ENCODE measurements around the gene CAPRIN2.

The CAPRIN2 gene

DNA sequence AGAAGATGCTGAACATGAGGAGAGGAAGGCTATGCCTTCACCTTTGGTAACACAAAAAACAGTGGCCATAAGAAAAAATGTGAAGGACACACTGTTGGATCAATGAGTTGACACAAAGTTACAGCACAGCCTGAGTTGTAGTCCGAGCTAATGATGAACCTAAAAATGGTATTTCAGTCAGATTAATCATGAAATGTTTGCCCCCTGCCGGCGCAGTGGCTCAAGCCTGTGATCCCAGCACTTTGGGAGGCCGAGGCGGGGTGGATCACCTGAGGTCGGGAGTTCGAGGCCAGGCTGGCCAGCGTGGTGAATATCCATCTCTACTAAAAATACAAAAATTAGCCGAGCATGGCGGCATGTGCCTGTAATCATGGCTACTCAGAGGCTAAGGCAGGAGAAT is 1.3 kb upstream of the CAPRIN2 start:
- peak overlapping the region; percentile 93; the same call in 1 of the 2 replicates for H3K4me3 ChIP-seq (ENCODE audit: low read length)

DNA sequence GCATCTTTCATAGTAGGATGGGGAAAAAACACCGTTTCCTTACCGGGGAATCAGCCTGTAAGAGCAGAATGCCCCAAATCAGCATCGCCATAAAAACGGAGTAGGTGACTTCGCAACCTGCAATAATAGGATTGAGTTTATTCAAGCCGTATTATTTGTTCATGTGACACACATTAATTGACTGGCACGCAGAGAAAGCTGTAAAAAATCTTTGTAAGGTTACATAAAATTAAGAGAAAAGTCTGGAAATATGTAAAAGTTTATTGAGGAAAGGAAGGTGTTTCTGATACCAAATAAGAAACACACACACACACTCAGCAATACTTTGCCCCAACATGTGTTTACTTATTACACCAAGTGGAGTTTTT is 628 bp upstream of the CAPRIN2 start:
- H3K9ac ChIP-seq (ENCODE audit: low read depth, low read length) = peak overlapping the region; percentile 83; the same call in 1 of the 2 replicates
- peaks cover 11% of the 10 kb centered on the region for H3K36me3 ChIP-seq (ENCODE audit: insufficient read depth, low read depth, low read length)
- H3K27ac ChIP-seq (ENCODE audit: low read length) = peak overlapping the region; percentile 45
- H3K4me1 ChIP-seq (ENCODE audit: insufficient read depth, low read length) = peaks cover 17% of the 10 kb centered on the region
- no peaks in the 10 kb centered on the region for H3K9me3 ChIP-seq (ENCODE audit: insufficient read depth, low read depth, low read length)
- no peaks in the 10 kb centered on the region for H3K27me3 ChIP-seq (ENCODE audit: insufficient read depth, low read length)
- peak overlapping the region; percentile 93 for H3K4me3 ChIP-seq (ENCODE audit: low read length)

More for the DNA sequence above, 1.3 kb upstream of the CAPRIN2 start:
- no peak overlapping the region for H3K27ac ChIP-seq (ENCODE audit: low read length)
- H3K4me1 ChIP-seq (ENCODE audit: insufficient read depth, low read length) = peaks cover 14% of the 10 kb centered on the region
- no peaks in the 10 kb centered on the region for H3K27me3 ChIP-seq (ENCODE audit: insufficient read depth, low read length)
- H3K36me3 ChIP-seq (ENCODE audit: insufficient read depth, low read depth, low read length) = peaks cover 4% of the 10 kb centered on the region
- peak overlapping the region; percentile 83; the same call in 1 of the 2 replicates for H3K9ac ChIP-seq (ENCODE audit: low read depth, low read length)
- H3K9me3 ChIP-seq (ENCODE audit: insufficient read depth, low read depth, low read length) = 0 out of 2 replicates have a peak, but pooled peaks cover 3% of the 10 kb centered on the region

DNA sequence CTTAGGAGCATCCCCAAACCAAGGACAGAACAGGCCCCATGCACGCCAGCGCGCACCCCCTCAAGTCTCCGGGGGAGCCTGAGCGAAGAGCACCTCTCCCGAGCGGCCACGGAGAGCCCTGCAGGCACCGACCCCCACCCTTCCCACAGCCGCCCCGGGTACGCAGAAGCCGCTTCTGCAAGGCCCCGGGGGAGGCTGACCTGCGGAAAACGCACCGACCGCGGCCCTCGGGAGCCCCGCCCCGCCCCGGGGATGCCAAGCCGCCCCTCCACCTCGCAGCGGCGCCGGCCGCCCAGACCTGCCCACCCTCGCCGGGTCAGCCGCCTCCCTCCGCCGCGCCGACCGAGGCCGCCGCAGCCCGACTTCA is 385 bp downstream of the CAPRIN2 start:
- Histone ChIP-seq H3K9me3 (ENCODE audit: insufficient read depth, low read depth, low read length) (no peaks in the 10 kb centered on the region), H3K27me3 (ENCODE audit: insufficient read depth, low read length) (no peaks in the 10 kb centered on the region), H3K9ac (ENCODE audit: low read depth, low read length) (peak overlapping the region; percentile 86; the same call in 1 of the 2 replicates), H3K27ac (ENCODE audit: low read length) (peak overlapping the region; percentile 39), H3K36me3 (ENCODE audit: insufficient read depth, low read depth, low read length) (peaks cover 21% of the 10 kb centered on the region), H3K4me1 (ENCODE audit: insufficient read depth, low read length) (peaks cover 17% of the 10 kb centered on the region), H3K4me3 (ENCODE audit: low read length) (peak overlapping the region; percentile 93)

DNA sequence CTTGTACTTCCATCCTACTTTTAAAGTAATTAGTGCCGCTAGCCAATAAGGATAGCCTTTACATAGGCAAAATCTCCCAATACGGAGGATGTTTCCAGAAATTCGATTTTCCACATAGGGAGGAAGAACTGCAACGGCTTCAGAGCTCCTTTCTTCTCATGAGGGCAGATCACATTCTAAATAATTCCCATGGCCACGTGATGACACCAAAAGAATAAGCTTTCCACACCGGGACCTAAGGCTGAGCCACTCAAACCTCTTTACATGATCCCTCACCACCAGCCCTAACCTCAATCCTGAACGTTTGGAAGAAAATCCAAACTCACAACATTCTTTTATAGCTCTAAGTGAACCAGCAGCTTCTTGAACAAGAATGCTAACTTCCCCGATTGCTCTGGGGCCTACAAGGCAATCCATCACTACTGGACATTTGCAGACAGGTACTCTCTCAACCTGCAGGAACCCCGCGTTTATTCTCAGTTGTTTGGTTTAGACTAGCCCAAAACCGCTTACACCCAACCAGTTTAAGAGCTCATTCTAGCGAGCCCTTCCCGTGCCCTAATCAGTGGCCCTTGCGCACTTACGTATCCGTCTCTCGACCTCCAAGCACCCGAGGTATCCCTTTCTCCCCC is 884 bp downstream of the CAPRIN2 start:
- H3K27me3 ChIP-seq (ENCODE audit: insufficient read depth, low read length) = no peaks in the 10 kb centered on the region
- H3K9ac ChIP-seq (ENCODE audit: low read depth, low read length) = peak overlapping the region; percentile 86; the same call in 1 of the 2 replicates
- H3K4me1 ChIP-seq (ENCODE audit: insufficient read depth, low read length) = peaks cover 19% of the 10 kb centered on the region
- H3K36me3 ChIP-seq (ENCODE audit: insufficient read depth, low read depth, low read length) = peaks cover 26% of the 10 kb centered on the region
- no peaks in the 10 kb centered on the region for H3K9me3 ChIP-seq (ENCODE audit: insufficient read depth, low read depth, low read length)
- H3K4me3 ChIP-seq (ENCODE audit: low read length) = peak overlapping the region; percentile 93
- H3K27ac ChIP-seq (ENCODE audit: low read length) = peak overlapping the region; percentile 39

DNA sequence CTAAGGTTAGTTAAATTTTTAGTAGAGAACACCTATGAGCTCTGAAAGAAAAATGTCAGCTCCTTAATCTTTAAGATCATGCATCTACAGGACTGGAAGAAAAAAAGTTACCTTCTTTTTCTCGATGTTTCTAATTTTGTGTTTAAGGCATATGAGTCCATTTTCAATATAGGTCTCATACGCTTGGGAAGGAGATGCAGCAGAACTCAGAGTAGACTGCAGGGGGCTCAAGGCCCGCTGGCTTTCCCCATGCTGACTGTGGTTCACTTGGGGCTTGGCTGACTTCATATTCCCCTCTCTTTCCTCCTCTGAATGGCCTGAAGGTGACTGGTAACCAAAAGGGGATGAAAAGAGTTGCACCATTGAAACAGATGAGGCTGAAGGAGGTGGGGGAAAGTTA is 1.5 kb downstream of the CAPRIN2 start:
- Histone ChIP-seq H3K4me1 (ENCODE audit: insufficient read depth, low read length) (peaks cover 19% of the 10 kb centered on the region), H3K27ac (ENCODE audit: low read length) (no peak overlapping the region), H3K4me3 (ENCODE audit: low read length) (peak overlapping the region; percentile 93), H3K27me3 (ENCODE audit: insufficient read depth, low read length) (no peaks in the 10 kb centered on the region), H3K36me3 (ENCODE audit: insufficient read depth, low read depth, low read length) (peaks cover 33% of the 10 kb centered on the region), H3K9ac (ENCODE audit: low read depth, low read length) (peak overlapping the region; percentile 86; the same call in 1 of the 2 replicates), H3K9me3 (ENCODE audit: insufficient read depth, low read depth, low read length) (no peaks in the 10 kb centered on the region)

DNA sequence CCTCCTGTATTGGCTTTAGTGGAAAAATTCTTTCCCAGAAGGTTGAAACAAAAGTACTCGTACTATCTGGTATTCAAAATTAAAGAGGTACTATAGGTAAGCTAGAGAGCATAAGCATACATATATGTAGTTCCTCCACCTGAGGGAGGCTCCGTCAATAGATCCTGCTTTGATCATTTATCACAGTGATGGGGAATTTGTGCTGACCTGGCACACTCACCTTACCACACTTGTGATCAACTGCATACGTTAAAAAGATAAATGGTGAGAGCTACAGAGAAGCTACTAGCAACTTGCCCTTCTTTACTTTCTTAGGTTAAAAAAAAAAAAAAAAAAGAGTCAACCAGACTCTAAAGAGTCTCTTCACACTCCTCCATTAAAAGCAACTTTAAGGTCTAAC is 2.5 kb downstream of the CAPRIN2 start:
- peak overlapping the region; percentile 86; the same call in 1 of the 2 replicates for H3K9ac ChIP-seq (ENCODE audit: low read depth, low read length)
- H3K4me1 ChIP-seq (ENCODE audit: insufficient read depth, low read length) = peaks cover 19% of the 10 kb centered on the region
- H3K36me3 ChIP-seq (ENCODE audit: insufficient read depth, low read depth, low read length) = peaks cover 41% of the 10 kb centered on the region
- H3K9me3 ChIP-seq (ENCODE audit: insufficient read depth, low read depth, low read length) = no peaks in the 10 kb centered on the region
- peak overlapping the region; percentile 93 for H3K4me3 ChIP-seq (ENCODE audit: low read length)
- no peaks in the 10 kb centered on the region for H3K27me3 ChIP-seq (ENCODE audit: insufficient read depth, low read length)
- H3K27ac ChIP-seq (ENCODE audit: low read length) = no peak overlapping the region

DNA sequence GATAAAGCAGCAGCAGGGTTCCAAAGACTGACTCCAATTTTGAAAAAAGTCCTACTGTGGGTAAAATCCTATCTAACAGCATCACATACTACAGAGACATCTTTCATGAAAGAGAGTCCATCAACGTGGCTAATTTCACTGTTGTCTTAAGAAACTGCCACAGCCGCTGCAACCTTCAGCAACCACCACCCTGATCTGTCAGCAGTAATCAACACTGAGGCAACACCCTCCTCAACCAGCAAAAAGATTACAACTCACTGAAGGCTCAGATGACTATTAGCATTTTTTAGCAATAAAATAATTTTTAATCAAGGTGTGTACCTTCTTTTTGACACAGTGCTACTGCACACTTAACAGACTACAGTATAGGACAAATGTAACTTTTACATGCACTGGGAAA is 6.6 kb downstream of the CAPRIN2 start:
- H3K36me3 ChIP-seq (ENCODE audit: insufficient read depth, low read depth, low read length) = peaks cover 63% of the 10 kb centered on the region
- H3K4me3 ChIP-seq (ENCODE audit: low read length) = no peak overlapping the region
- H3K4me1 ChIP-seq (ENCODE audit: insufficient read depth, low read length) = peaks cover 27% of the 10 kb centered on the region
- no peaks in the 10 kb centered on the region for H3K9me3 ChIP-seq (ENCODE audit: insufficient read depth, low read depth, low read length)
- no peak overlapping the region for H3K27ac ChIP-seq (ENCODE audit: low read length)
- H3K27me3 ChIP-seq (ENCODE audit: insufficient read depth, low read length) = no peaks in the 10 kb centered on the region
- H3K9ac ChIP-seq (ENCODE audit: low read depth, low read length) = no peak overlapping the region

DNA sequence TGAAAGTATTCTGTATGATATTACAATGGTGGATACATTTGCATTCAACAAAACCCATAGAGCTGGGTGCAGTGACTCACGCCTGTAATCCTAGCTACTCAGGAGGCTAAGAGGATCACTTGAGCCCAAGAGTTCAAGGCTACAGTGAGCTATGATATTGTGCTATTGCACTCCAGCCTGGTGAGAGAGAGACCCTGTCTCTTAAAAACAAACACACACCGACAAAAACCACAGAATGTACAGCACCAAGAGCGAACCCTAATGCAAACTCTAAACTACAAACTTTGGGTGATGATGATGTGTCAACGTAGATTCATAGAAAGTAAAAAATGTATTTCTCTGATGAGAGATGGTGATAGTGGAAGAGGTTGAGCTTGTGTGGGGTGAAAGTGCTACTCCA is 8.6 kb downstream of the CAPRIN2 start:
- H3K4me3 ChIP-seq (ENCODE audit: low read length) = no peak overlapping the region
- H3K4me1 ChIP-seq (ENCODE audit: insufficient read depth, low read length) = peaks cover 19% of the 10 kb centered on the region
- no peaks in the 10 kb centered on the region for H3K9me3 ChIP-seq (ENCODE audit: insufficient read depth, low read depth, low read length)
- H3K27ac ChIP-seq (ENCODE audit: low read length) = no peak overlapping the region
- no peak overlapping the region for H3K9ac ChIP-seq (ENCODE audit: low read depth, low read length)
- no peaks in the 10 kb centered on the region for H3K27me3 ChIP-seq (ENCODE audit: insufficient read depth, low read length)
- peaks cover 79% of the 10 kb centered on the region for H3K36me3 ChIP-seq (ENCODE audit: insufficient read depth, low read depth, low read length)

DNA sequence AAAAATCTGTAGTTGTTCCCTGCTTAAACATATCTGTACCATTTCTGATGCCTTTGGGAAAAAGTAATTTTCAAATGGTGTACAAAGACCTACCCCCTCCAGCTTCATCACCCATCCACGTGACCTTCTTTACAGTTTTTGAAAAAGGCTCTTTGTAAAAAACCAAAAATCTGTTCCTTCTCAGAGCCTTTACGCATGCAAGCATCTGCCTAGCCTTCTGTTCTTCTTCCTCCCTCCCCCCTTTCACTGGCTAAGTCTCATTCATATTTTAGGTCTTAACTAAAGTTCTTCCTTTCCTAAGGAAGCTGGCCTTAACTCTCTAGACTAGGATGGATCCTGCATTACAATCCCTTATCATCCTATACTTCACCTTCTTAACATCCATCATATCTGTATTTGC is 10.4 kb downstream of the CAPRIN2 start:
- H3K9me3 ChIP-seq (ENCODE audit: insufficient read depth, low read depth, low read length) = no peaks in the 10 kb centered on the region
- H3K36me3 ChIP-seq (ENCODE audit: insufficient read depth, low read depth, low read length) = peaks cover 78% of the 10 kb centered on the region
- H3K27ac ChIP-seq (ENCODE audit: low read length) = no peak overlapping the region
- no peaks in the 10 kb centered on the region for H3K27me3 ChIP-seq (ENCODE audit: insufficient read depth, low read length)
- H3K4me3 ChIP-seq (ENCODE audit: low read length) = no peak overlapping the region
- no peak overlapping the region for H3K9ac ChIP-seq (ENCODE audit: low read depth, low read length)
- peaks cover 15% of the 10 kb centered on the region for H3K4me1 ChIP-seq (ENCODE audit: insufficient read depth, low read length)

DNA sequence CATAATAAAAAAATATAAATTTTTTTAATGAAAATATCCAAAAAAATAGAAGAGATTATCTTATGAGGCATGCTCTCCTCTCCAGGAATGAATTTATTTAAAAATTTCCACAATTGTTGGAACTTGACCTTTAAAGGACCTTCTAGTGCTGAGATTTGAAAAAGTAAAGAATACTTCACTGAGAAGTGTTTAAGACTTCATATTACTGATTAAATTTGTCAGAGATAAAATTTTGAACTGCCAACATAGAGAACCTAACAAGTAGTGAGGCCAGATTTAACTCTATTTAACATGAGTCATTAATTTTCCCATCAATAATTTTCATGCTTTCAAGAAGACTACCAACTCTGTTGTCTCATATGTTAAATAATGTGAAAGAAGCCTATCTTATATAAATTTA is 14.5 kb downstream of the CAPRIN2 start:
- H3K27me3 ChIP-seq (ENCODE audit: insufficient read depth, low read length) = no peaks in the 10 kb centered on the region
- no peak overlapping the region for H3K4me3 ChIP-seq (ENCODE audit: low read length)
- peaks cover 12% of the 10 kb centered on the region for H3K4me1 ChIP-seq (ENCODE audit: insufficient read depth, low read length)
- H3K36me3 ChIP-seq (ENCODE audit: insufficient read depth, low read depth, low read length) = peaks cover 78% of the 10 kb centered on the region
- H3K9ac ChIP-seq (ENCODE audit: low read depth, low read length) = no peak overlapping the region
- H3K9me3 ChIP-seq (ENCODE audit: insufficient read depth, low read depth, low read length) = no peaks in the 10 kb centered on the region
- H3K27ac ChIP-seq (ENCODE audit: low read length) = no peak overlapping the region

DNA sequence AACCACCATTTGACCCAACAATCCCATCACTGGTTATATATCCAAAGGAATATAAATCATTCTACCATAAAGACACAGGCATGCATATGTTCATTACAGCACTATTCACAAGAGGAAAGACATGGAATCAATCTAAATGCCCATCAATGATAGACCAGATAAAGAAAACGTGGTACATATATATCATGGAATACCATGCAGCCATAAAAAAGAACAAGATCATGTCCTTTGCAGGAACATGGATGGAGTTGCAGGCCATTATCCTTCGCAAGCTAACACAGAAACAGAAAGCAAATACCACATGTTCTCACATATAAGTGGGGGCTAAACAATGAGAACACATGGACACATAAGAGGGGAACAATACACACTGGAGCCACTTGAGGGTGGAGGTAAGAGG is 15.7 kb downstream of the CAPRIN2 start:
- no peaks in the 10 kb centered on the region for H3K9me3 ChIP-seq (ENCODE audit: insufficient read depth, low read depth, low read length)
- H3K27ac ChIP-seq (ENCODE audit: low read length) = no peak overlapping the region
- H3K9ac ChIP-seq (ENCODE audit: low read depth, low read length) = no peak overlapping the region
- H3K4me1 ChIP-seq (ENCODE audit: insufficient read depth, low read length) = peaks cover 6% of the 10 kb centered on the region; the same call in 1 of the 2 replicates
- H3K27me3 ChIP-seq (ENCODE audit: insufficient read depth, low read length) = no peaks in the 10 kb centered on the region
- H3K4me3 ChIP-seq (ENCODE audit: low read length) = no peak overlapping the region
- peaks cover 91% of the 10 kb centered on the region for H3K36me3 ChIP-seq (ENCODE audit: insufficient read depth, low read depth, low read length)

DNA sequence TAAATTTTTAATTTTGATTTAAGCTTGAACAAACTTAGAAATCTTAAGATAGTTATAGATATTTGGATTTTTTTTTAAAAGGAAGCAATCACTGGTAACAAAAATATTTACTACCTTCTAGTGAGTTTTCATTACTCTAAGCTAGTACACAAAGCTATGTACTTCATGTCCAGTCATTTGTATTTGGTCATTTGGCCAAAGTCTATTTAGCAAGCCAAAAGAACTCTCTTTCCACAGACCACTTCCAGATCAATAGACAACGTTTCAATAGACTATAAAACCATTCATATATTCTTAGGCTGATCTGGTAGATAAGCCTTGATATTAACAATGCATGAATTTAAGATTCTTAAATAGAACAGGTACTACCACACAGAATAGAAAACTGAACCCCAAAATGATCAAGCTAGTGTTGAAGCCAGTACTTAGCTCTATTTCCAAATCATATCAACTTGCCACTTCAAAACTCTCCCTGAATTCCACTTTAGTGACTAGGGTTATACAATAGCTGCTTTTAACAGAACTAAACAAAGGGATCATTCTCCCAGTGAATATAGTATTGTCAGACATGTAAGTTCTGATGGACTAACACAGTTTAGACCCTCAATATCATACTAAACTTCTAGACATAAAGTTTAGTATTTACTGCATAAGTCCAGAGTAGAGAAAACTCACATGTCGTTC is 21.7 kb downstream of the CAPRIN2 start:
- Histone ChIP-seq H3K9me3 (ENCODE audit: insufficient read depth, low read depth, low read length) (no peaks in the 10 kb centered on the region), H3K36me3 (ENCODE audit: insufficient read depth, low read depth, low read length) (peaks cover 93% of the 10 kb centered on the region), H3K27ac (ENCODE audit: low read length) (no peak overlapping the region), H3K27me3 (ENCODE audit: insufficient read depth, low read length) (no peaks in the 10 kb centered on the region), H3K4me1 (ENCODE audit: insufficient read depth, low read length) (no peaks in the 10 kb centered on the region), H3K4me3 (ENCODE audit: low read length) (no peak overlapping the region), H3K9ac (ENCODE audit: low read depth, low read length) (no peak overlapping the region)

All from iPS-20b (cell line).